Measurements from ENCODE around the gene MRPS34.

Gene MRPS34

DNA sequence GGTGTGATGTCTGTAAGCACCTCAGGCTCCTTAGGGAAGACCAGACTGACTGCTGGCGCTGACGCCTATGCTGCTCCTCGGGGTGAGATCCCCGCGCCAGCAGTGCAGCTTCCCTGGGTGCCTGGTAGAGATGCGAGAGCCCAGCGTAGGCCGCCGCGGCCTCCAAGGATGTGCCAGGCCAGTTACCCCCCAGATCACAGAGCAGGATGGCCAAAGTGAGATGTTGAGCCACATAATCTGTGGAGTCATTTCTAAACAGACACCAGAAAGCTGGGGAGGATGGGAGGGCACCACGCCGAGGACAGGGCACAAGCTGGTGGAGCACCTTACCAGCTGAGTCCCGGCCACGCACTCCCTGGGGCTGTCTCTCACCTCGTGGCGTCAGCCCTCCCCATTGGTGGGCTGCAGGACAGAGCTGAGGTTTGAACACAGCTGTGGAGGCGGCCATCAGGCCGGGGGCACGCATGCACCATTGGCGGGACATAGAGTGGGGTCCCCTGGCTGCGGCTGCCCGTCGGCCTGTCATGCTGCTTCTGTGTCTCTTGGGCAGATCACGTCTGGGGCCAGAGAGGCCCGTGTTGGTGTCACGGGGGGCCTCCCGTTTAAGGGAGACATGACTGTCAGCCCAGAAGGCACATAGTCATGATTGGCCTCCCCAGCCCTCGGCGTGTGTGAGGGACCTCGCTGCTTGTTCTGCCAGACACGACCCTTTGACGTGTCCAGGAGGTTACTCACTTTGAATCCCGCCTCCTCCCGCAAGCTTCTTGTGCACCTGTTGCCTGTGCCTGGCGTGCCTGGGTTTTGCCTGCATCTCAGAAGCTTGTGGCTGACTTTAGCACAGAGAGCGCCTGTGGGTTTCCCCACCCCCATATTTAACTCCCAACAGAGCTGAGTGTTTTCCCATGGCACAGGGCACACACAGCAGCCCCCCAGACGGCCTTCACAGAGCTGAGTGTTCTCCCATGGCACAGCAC is 45.0 kb downstream of the MRPS34 start:
- DNase-seq (ENCODE audit: low spot score), result no peak

DNA sequence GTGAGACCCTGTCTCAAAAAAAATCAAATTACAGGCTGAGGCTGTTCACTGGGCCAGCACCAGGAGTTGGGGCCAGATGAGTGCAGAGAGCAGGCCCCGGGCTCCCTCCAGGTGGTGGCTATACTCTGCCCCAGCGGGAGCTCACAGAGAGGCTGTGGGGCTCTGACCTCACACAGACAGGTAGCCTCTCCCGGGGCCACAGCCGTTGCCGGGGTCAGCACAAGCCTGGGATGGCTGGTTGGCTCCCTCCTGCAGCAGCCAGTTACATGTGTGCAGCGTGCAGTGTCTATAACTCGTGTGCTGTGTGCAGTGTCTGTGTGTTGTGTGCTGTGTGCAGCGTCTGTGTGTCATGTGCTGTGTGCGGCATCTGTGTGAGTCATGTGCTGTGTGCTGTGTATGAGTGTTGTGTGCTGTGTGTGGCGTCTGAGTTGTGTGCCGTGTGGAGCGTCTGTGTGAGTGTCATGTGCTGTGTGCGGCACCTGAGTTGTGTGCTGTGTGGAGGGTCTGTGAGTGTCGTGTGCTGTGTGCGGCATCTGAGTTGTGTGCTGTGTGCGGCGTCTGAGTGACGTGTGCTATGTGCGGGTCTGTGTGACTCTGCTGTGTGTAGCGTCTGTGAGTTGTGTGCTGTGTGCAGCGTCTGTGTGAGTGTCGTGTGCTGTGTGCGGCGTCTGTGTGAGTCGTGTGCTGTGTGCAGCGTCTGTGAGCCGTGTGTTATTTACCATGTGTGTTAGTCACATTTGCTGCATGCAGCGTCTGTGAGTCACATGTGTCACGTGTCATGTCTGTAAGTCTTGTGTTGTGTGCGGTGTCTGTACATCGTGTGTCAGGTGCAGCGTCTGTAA is 46.1 kb downstream of the MRPS34 start:
- DNase-seq (ENCODE audit: low spot score), result no peak

DNA sequence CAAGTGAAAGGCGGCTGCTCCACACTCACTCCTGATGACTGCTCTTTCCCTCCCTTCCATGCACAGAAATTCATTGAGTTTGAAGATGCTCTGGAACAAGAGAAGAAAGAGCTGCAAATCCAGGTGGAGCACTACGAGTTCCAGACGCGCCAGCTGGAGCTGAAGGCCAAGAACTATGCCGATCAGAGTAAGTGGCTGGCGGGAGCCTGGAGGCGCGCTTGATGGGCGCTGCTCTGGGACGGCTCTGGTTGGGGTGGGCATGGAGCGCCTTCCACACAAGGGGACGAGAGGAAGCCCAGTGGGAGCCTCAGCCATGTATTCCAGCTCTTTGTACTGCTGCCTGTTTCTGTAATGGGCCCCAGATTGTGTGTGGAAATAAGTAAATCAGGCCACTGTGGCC is 48.4 kb downstream of the MRPS34 start:
- no peak for DNase-seq (ENCODE audit: low spot score)

DNA sequence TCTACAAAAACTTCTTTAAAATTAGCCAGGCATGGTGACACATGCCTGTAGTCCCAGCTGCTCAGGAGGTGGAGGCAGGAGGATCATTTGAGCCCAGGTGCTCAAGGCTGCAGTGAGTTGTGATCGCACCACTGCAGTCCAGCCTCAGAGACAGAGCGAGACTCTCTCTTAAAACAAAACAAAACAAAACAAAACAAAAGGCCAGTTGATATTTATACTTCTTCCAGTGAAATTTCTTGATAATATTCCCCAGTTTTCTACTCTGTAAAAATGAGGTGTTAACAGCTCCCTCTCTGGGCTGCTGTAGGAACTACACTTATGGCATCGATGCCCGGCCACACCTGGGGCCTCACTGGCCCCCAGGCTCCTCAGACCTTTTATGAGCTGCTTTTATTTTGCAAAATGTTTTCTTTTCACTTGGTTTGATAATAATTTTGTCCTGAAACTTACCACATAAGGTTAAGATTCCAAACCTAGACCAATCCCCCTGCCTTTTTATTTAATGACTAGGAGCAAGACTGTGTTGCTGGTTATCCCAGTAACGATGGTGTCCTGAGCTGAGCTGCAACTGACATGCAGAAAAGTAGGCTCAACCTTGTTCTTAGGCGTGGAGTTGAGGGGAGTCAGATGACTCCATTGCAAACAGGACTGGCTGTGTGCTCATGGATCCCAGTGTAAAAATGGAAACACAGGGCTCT is 49.3 kb downstream of the MRPS34 start:
- peak; percentile 64 for DNase-seq (ENCODE audit: low spot score)

All from cerebellar cortex (tissue), 1 donor.